HEK293 (cell line): ENCODE results near the gene MRPL3.

Experiments
- CTCF ChIA-PET: fragments of 350-600 bp; formaldehyde crosslinking; extraction: SDS; loops from one replicate; lab custom pipeline; 2021; ENCODE audit warnings: antibody characterized with exemption; lab: Yijun Ruan, JAX
- POLR2A ChIA-PET: fragments of 300-600 bp; formaldehyde crosslinking; extraction: SDS; loops from one replicate; lab custom pipeline; 2020; ENCODE audit warnings: antibody characterized with exemption, inconsistent platforms; lab: Yijun Ruan, JAX
- H3K27ac ChIP-seq: fragments of 200-500 bp; sonication (Bioruptor generic); 2 replicates; pipeline ENCODE4 v1.5.1; 2014; ENCODE audit warnings: low read depth, low read length, control low read depth, inconsistent platforms; ENCODE audit errors: extremely low read depth
- H3K36me3 ChIP-seq, 2 experiments: fragments of 200-500 bp in 1 of 2; sonication (Bioruptor generic) in 1 of 2; 1 replicate in 1 of 2; 2 replicates in 1 of 2; pipeline ENCODE4 v1.5.1; 2014 to 2017; ENCODE audit warnings: inconsistent platforms in 2 of 2, low read length in 2 of 2; ENCODE audit not compliant: control insufficient read depth in 2 of 2, insufficient read depth in 1 of 2
- H3K4me1 ChIP-seq: fragments of 200-500 bp; sonication (Bioruptor generic); 2 replicates; pipeline ENCODE4 v1.5.1; 2014; ENCODE audit warnings: mild to moderate bottlenecking, low read length, inconsistent platforms; ENCODE audit not compliant: control insufficient read depth, insufficient read depth
- H3K4me3 ChIP-seq: 2 replicates; pipeline ENCODE4 v1.5.1; 2011; ENCODE audit warnings: low read depth, mild to moderate bottlenecking, control low read depth, low read length, moderate library complexity
- H3K9me3 ChIP-seq: fragments of 200-500 bp; sonication (Bioruptor generic); 2 replicates; pipeline ENCODE4 v1.5.1; 2014; ENCODE audit warnings: low read depth, low read length, inconsistent platforms; ENCODE audit not compliant: control insufficient read depth, insufficient read depth
- GLI4 ChIP-seq: fragments of 450-650 bp; formaldehyde crosslinking; IDR thresholded peaks from 2 replicates; pipeline ENCODE4 v1.5.1; 2016; ENCODE audit warnings: missing biosample characterization, missing genetic modification characterization
- PATZ1 ChIP-seq: fragments of 450-650 bp; formaldehyde crosslinking; IDR thresholded peaks from 2 replicates; pipeline ENCODE4 v1.5.1; 2016; ENCODE audit warnings: missing biosample characterization, missing genetic modification characterization
- PRDM1 ChIP-seq: fragments of 450-650 bp; formaldehyde crosslinking; IDR thresholded peaks from 2 replicates; pipeline ENCODE4; 2016; ENCODE audit warnings: missing biosample characterization, missing genetic modification characterization
- PRDM10 ChIP-seq: fragments of 450-650 bp; formaldehyde crosslinking; IDR thresholded peaks from 2 replicates; pipeline ENCODE4 v1.5.1; 2016; ENCODE audit warnings: missing biosample characterization, missing genetic modification characterization
- SETDB1 ChIP-seq: IDR thresholded peaks from one replicate; pipeline ENCODE4 v1.6.1; 2017; ENCODE audit warnings: mild to moderate bottlenecking, low read length, moderate library complexity, mixed read lengths; ENCODE audit not compliant: insufficient read length
- TSHZ1 ChIP-seq: fragments of 450-650 bp; formaldehyde crosslinking; IDR thresholded peaks from 2 replicates; pipeline ENCODE4 v1.5.1; 2016; ENCODE audit warnings: missing biosample characterization, missing genetic modification characterization, borderline replicate concordance
- ZNF16 ChIP-seq: fragments of 450-650 bp; formaldehyde crosslinking; IDR thresholded peaks from 2 replicates; pipeline ENCODE4 v1.5.1; 2016; ENCODE audit warnings: low read depth, missing biosample characterization, missing genetic modification characterization
- ZNF223 ChIP-seq: fragments of 450-650 bp; formaldehyde crosslinking; IDR thresholded peaks from 2 replicates; pipeline ENCODE4 v1.5.1; 2016; ENCODE audit warnings: missing biosample characterization, missing genetic modification characterization
- ZNF354C ChIP-seq: fragments of 450-650 bp; formaldehyde crosslinking; IDR thresholded peaks from 2 replicates; pipeline ENCODE4 v1.5.1; 2016; ENCODE audit warnings: missing biosample characterization, missing genetic modification characterization, low read depth, borderline replicate concordance
- ZNF48 ChIP-seq: fragments of 450-650 bp; formaldehyde crosslinking; IDR thresholded peaks from 2 replicates; pipeline ENCODE4 v1.5.1; 2016; ENCODE audit warnings: missing biosample characterization, missing genetic modification characterization
- ZNF518A ChIP-seq: fragments of 450-650 bp; formaldehyde crosslinking; conservative IDR thresholded peaks from 2 replicates; pipeline ENCODE4 v1.5.1; 2016; ENCODE audit warnings: low read depth, missing biosample characterization, missing genetic modification characterization
- ZNF701 ChIP-seq: fragments of 450-650 bp; formaldehyde crosslinking; IDR thresholded peaks from 2 replicates; pipeline ENCODE4 v1.5.1; 2016; ENCODE audit warnings: missing biosample characterization, missing genetic modification characterization
- ZNF76 ChIP-seq: fragments of 450-650 bp; formaldehyde crosslinking; IDR thresholded peaks from 2 replicates; pipeline ENCODE4; 2016; ENCODE audit warnings: low read depth, missing biosample characterization, missing genetic modification characterization, borderline replicate concordance
- ZNF768 ChIP-seq: fragments of 450-650 bp; formaldehyde crosslinking; IDR thresholded peaks from 2 replicates; pipeline ENCODE4 v1.5.1; 2018; ENCODE audit warnings: missing biosample characterization, mild to moderate bottlenecking, missing genetic modification characterization
- ZSCAN18 ChIP-seq: fragments of 450-650 bp; formaldehyde crosslinking; IDR thresholded peaks from 2 replicates; pipeline ENCODE4 v1.5.1; 2016; ENCODE audit warnings: missing biosample characterization, missing genetic modification characterization

MRPL3 gene

GRCh38 chr3:131546441-131546840, 43.7 kb upstream of the MRPL3 start:
- no peak overlapping the region for H3K27ac ChIP-seq
- ChIA-PET POLR2A (no interaction called here), CTCF (interaction anchor here (1.2 kb wide), 1 partner anchor 488 kb away, joined by 3 read pairs; the partner anchor contains the start of gene CPNE4)
- no peaks in the 10 kb centered on the region for H3K4me1 ChIP-seq
- TF ChIP-seq ZNF48 (tag by site-specific recombination): no peak
- TF ChIP-seq PRDM10: 0 out of 2 replicates have a peak, but pooled peaks have one; percentile 17
- TF ChIP-seq ZNF518A (tag by site-specific recombination): no peak
- no peaks in the 10 kb centered on the region for H3K9me3 ChIP-seq
- H3K4me3 ChIP-seq: no peak overlapping the region
- H3K36me3 ChIP-seq: no peaks in the 10 kb centered on the region

- TF ChIP-seq ZSCAN18 (tag by site-specific recombination): no peak
- Histone ChIP-seq H3K4me3 (no peak overlapping the region), H3K9me3 (no peaks in the 10 kb centered on the region), H3K36me3 (no peaks in the 10 kb centered on the region), H3K4me1 (no peaks in the 10 kb centered on the region), H3K27ac (no peak overlapping the region)
- ChIA-PET POLR2A (no interaction called here), CTCF (no interaction called here)
Observed at GRCh38 chr3:131544557-131544956, 41.8 kb upstream of the MRPL3 start.

- no peaks in the 10 kb centered on the region for H3K9me3 ChIP-seq
- H3K4me3 ChIP-seq: no peak overlapping the region
- H3K4me1 ChIP-seq: no peaks in the 10 kb centered on the region
- ChIA-PET CTCF (no interaction called here), POLR2A (no interaction called here)
- H3K36me3 ChIP-seq: no peaks in the 10 kb centered on the region
- no peak overlapping the region for H3K27ac ChIP-seq
- TF ChIP-seq ZNF768 (tag by site-specific recombination) (no peak), ZNF701 (no peak), ZNF223 (no peak), GLI4 (no peak), SETDB1 (no peak), PATZ1 (tag by site-specific recombination) (no peak), ZNF354C (no peak), TSHZ1 (tag by site-specific recombination) (no peak), ZNF16 (tag by site-specific recombination) (no peak), PRDM1 (no peak), ZNF76 (tag by site-specific recombination) (no peak)
Observed at GRCh38 chr3:131543714-131544113, 40.9 kb upstream of the MRPL3 start.
